Esophagus squamous epithelium (tissue), 5 donors: Measurements from ENCODE around the gene HMCN2. TPM values are rescaled to one million over a fixed set of nuclear protein-coding genes. Genes with fewer than 3 reads are reported as not detected.

ENCODE experiments used
- DNase-seq: peaks from one replicate; lab custom pipeline; 2025; lab: John Stamatoyannopoulos, UW
- H3K27ac ChIP-seq, 4 donors: fragments of 200-600 bp; sonication (generic); one replicate each; pipeline ENCODE4 v1.5.1; 2016 to 2019; ENCODE audit warnings: mild to moderate bottlenecking in 1 of 4
- H3K27me3 ChIP-seq, 4 donors: fragments of 200-600 bp; sonication (generic); 1 replicate in 3 of 4; 2 replicates in 1 of 4; pipeline versions ENCODE4 v1.5.1 to v1.6.0; 2017 to 2021; ENCODE audit warnings: antibody characterized with exemption in 1 of 4
- H3K36me3 ChIP-seq, 3 donors: fragments of 200-600 bp; sonication (generic); one replicate each; pipeline ENCODE4 v1.5.1; 2016 to 2019
- H3K4me1 ChIP-seq, 3 donors: fragments of 200-600 bp; sonication (generic); one replicate each; pipeline ENCODE4 v1.5.1; 2017 to 2019
- H3K4me3 ChIP-seq, 4 donors: fragments of 200-600 bp; sonication (generic); 1 replicate in 3 of 4; 2 replicates in 1 of 4; pipeline ENCODE4 v1.5.1; 2016 to 2019; ENCODE audit warnings: mild to moderate bottlenecking in 2 of 4, moderate library complexity in 1 of 4
- H3K9me3 ChIP-seq, 3 donors: fragments of 200-600 bp; sonication (generic); one replicate each; pipeline ENCODE4 v1.5.1; 2016 to 2019
- CTCF ChIP-seq, 6 experiments: fragments of 450-650 bp in 4 of 6; fragments of 200-600 bp in 2 of 6; sonication (generic) in 2 of 6; IDR thresholded peaks; one replicate each; pipeline ENCODE4 v1.5.1; 2016 to 2019; ENCODE audit warnings: antibody characterized with exemption in 6 of 6, mild to moderate bottlenecking in 4 of 6, moderate library complexity in 4 of 6
- POLR2A ChIP-seq, 4 donors: fragments of 450-650 bp; IDR thresholded peaks; one replicate each; pipeline ENCODE4 v1.6.1; 2017; ENCODE audit warnings: antibody characterized with exemption in 4 of 4, mild to moderate bottlenecking in 4 of 4, moderate library complexity in 3 of 4
- WGBS, 2 donors: methylation state at CpG; one replicate each; pipeline ENCODE4 v1.1.5; 2018; 5-methylcytosine and 5-hydroxymethylcytosine counted together
- intact Hi-C: fragments of 100-400 bp; cut with DNase I; formaldehyde crosslinking; loops from one replicate; pipeline ENCODE4 v1.15.0; 2022
- total RNA-seq, 4 donors: library from RNA; depleted of rRNA; stranded (reverse); fragments of >200 nt; gene quantifications; one replicate each; pipeline ENCODE4 v1.1.0, GENCODE V29; 2016
- donor health status: DM: yes; HTN: yes; CAD: no.

Gene HMCN2
- total RNA-seq, 4 donors from 2014 or later = 0.53 to 4.8 (median 0.78) TPM

GRCh38 chr9:130311408-130312140 is 46.0 kb downstream of the HMCN2 start:
- TF ChIP-seq POLR2A (IDR thresholded peaks at IDR 0.05) (no peak), CTCF (IDR thresholded peaks at IDR 0.05) (no peak)
- DNase-seq = no peak
- 41 to 55% methylated on average over 12 of the region's 14 CpGs for whole genome bisulfite sequencing, 2 donors

GRCh38 chr9:130313103-130313858 is 47.7 kb downstream of the HMCN2 start:
- DNase-seq = no peak
- peaks cover 0 to 30% (median under 1%) of the 10 kb centered on the region in 3 donors for H3K4me1 ChIP-seq
- TF ChIP-seq POLR2A (IDR thresholded peaks at IDR 0.05) (no peak), CTCF (IDR thresholded peaks at IDR 0.05) (no peak)
- no peaks in the 10 kb centered on the region for H3K9me3 ChIP-seq
- H3K27me3 ChIP-seq = peaks cover 0 to 18% (median 0%) of the 10 kb centered on the region in 4 donors
- H3K27ac ChIP-seq = peak overlapping the region; percentile 19 to 55 (median 36)
- H3K36me3 ChIP-seq = no peaks in the 10 kb centered on the region
- H3K4me3 ChIP-seq = no peak overlapping the region
- intact Hi-C loops = no loop called here
- 75 to 78% methylated on average over 7 to 12 of the region's 16 CpGs for WGBS, 2 donors

More at GRCh38 chr9:130311408-130312140, 46.0 kb downstream of the HMCN2 start:
- no peaks in the 10 kb centered on the region for H3K36me3 ChIP-seq
- intact Hi-C loops = no loop called here
- no peaks in the 10 kb centered on the region for H3K9me3 ChIP-seq
- H3K27ac ChIP-seq = no peak overlapping the region
- H3K4me1 ChIP-seq = peaks cover 0 to 13% (median 0%) of the 10 kb centered on the region in 3 donors
- H3K27me3 ChIP-seq = peaks cover 0 to 7% (median 0%) of the 10 kb centered on the region in 4 donors
- no peak overlapping the region for H3K4me3 ChIP-seq

- Histone ChIP-seq H3K4me1 (peaks cover 0 to 50% (median 13%) of the 10 kb centered on the region in 3 donors), H3K9me3 (no peaks in the 10 kb centered on the region), H3K27ac (peak overlapping the region in 3 of 4 donors; percentile 72 to 86 (median 82)), H3K27me3 (peaks cover 0 to 36% (median 0%) of the 10 kb centered on the region in 4 donors), H3K36me3 (no peaks in the 10 kb centered on the region), H3K4me3 (no peak overlapping the region)
- WGBS, 2 donors = 52 to 72% methylated on average over 8 of the region's 13 CpGs
- no peak for TF ChIP-seq POLR2A (IDR thresholded peaks at IDR 0.05)
- no peak for TF ChIP-seq CTCF (IDR thresholded peaks at IDR 0.05)
- DNase-seq = no peak
- intact Hi-C loops = no loop called here
These were observed 50.1 kb downstream of the HMCN2 start for GRCh38 chr9:130315446-130316226.

- Histone ChIP-seq H3K27ac (peak overlapping the region in 3 of 4 donors; percentile 72 to 86 (median 82)), H3K4me3 (no peak overlapping the region), H3K27me3 (peaks cover 0 to 44% (median 0%) of the 10 kb centered on the region in 4 donors), H3K36me3 (no peaks in the 10 kb centered on the region), H3K9me3 (no peaks in the 10 kb centered on the region), H3K4me1 (peaks cover 0 to 58% (median 15%) of the 10 kb centered on the region in 3 donors)
- 40% methylated on average over 4 of the region's 8 CpGs; no CpG with 5 or more reads in 1 of the 2 donors for WGBS, 2 donors
- no peak for DNase-seq
- intact Hi-C loops = no loop called here
- TF ChIP-seq CTCF (IDR thresholded peaks at IDR 0.05) = no peak
- no peak for TF ChIP-seq POLR2A (IDR thresholded peaks at IDR 0.05)
These were observed 50.9 kb downstream of the HMCN2 start for GRCh38 chr9:130316430-130316829.
